ENCODE data around the gene NUS1.
"Not testable (repeated sequence)": the region's sequence is repeated elsewhere in the genome, so short reads cannot be mapped to it uniquely, and the experiment has no call there.

The NUS1 gene

DNA sequence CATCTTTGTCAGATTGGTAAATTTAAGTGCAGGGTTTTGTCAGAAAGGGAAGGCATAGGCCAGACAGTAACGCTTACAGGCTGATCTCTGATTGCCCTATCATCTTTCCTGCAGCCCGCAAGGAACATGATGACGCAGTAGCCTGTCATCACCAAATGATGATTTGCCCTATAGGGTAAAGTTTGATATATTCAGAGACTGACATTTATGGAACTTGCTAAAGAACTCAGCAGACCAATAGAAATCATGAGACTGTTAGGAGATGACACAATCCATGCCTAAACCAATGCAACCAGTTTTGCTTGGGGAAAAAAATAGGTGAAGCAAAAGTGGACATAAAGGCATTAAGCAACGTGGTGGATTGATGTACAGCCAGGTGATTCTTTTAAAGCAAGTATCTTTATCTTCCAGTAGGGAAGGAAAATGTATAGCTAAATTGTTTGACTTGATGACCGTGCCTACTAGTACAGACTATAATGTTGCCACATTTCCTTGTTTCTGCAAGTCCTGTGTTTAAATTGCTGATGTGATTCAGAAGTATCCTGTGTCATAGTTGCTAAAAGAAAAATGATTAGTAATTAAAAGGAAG lies 2.4 kb downstream of the NUS1 start:
- no peak overlapping the region; the same call in 1 of the 2 replicates for H3K4me3 ChIP-seq (ENCODE audit: low read depth, low read length)
- TF ChIP-seq, protein P1, sequence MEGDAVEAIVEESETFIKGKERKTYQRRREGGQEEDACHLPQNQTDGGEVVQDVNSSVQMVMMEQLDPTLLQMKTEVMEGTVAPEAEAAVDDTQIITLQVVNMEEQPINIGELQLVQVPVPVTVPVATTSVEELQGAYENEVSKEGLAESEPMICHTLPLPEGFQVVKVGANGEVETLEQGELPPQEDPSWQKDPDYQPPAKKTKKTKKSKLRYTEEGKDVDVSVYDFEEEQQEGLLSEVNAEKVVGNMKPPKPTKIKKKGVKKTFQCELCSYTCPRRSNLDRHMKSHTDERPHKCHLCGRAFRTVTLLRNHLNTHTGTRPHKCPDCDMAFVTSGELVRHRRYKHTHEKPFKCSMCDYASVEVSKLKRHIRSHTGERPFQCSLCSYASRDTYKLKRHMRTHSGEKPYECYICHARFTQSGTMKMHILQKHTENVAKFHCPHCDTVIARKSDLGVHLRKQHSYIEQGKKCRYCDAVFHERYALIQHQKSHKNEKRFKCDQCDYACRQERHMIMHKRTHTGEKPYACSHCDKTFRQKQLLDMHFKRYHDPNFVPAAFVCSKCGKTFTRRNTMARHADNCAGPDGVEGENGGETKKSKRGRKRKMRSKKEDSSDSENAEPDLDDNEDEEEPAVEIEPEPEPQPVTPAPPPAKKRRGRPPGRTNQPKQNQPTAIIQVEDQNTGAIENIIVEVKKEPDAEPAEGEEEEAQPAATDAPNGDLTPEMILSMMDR (IDR thresholded peaks at IDR 0.05; ENCODE audit: insufficient read depth, low read length, missing control alignments), result no peak
- CTCF ChIA-PET, result interaction anchor here (1.7 kb wide), 1 partner anchor 12 kb away, joined by 6 read pairs; no protein-coding TSS in a partner anchor
- DNase-seq (ENCODE audit: low read depth, low spot score), result no peak
- POLR2A ChIA-PET, result no interaction called here

GRCh38 chr6:117681162-117681741 lies 6.0 kb downstream of the NUS1 start:
- no peak overlapping the region for H3K4me3 ChIP-seq (ENCODE audit: low read depth, low read length)
- ChIA-PET CTCF (no interaction called here), POLR2A (no interaction called here)
- no peak for DNase-seq (ENCODE audit: low read depth, low spot score)
- TF ChIP-seq, protein P1 (IDR thresholded peaks at IDR 0.05; ENCODE audit: insufficient read depth, low read length, missing control alignments), result no peak

- no peak overlapping the region for H3K4me3 ChIP-seq (ENCODE audit: low read depth, low read length)
- ChIA-PET POLR2A (no interaction called here), CTCF (no interaction called here)
- DNase-seq (ENCODE audit: low read depth, low spot score), result no peak
- TF ChIP-seq, protein P1 (IDR thresholded peaks at IDR 0.05; ENCODE audit: insufficient read depth, low read length, missing control alignments), result no peak
These were observed 9.5 kb downstream of the NUS1 start for GRCh38 chr6:117684749-117685148.

- no peak for DNase-seq (ENCODE audit: low read depth, low spot score)
- CTCF ChIA-PET, result no interaction called here
- POLR2A ChIA-PET, result no interaction called here
- H3K4me3 ChIP-seq (ENCODE audit: low read depth, low read length), result no peak overlapping the region
- TF ChIP-seq, protein P1 (IDR thresholded peaks at IDR 0.05; ENCODE audit: insufficient read depth, low read length, missing control alignments), result no peak
These were observed 10.1 kb downstream of the NUS1 start for GRCh38 chr6:117685359-117685758.

- ChIA-PET CTCF (interaction anchor here (0.7 kb wide), 1 partner anchor 11 kb away, joined by 3 read pairs; no protein-coding TSS in a partner anchor), POLR2A (no interaction called here)
- TF ChIP-seq, protein P1 (IDR thresholded peaks at IDR 0.05; ENCODE audit: insufficient read depth, low read length, missing control alignments), result no peak
- no peak for DNase-seq (ENCODE audit: low read depth, low spot score)
- H3K4me3 ChIP-seq (ENCODE audit: low read depth, low read length), result no peak overlapping the region
These were observed 11.9 kb downstream of the NUS1 start for GRCh38 chr6:117687021-117687648.

DNA sequence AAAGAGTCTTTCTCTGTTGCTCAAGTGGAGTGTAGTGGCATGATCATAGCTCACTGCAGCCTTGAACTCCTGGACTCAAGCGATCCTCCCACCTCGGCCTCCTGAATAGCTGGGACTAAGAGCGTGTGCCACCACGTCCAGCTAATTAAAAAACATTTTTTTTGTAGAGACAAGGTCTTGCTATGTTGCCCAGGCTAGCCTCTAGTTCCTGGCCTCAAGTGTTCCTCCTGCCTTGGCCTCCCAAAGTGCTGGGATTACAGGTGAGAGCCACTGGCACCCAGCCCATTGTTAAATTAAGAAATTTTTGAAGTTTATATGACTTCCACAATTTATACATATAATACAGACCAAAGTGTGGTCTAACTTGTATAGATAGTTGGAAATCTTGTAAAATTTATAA lies 14.3 kb downstream of the NUS1 start:
- POLR2A ChIA-PET; DNase-seq (ENCODE audit: low read depth, low spot score); H3K4me3 ChIP-seq (ENCODE audit: low read depth, low read length): not testable (repeated sequence)
- CTCF ChIA-PET, result interaction anchor here (1.0 kb wide), 1 partner anchor 11 kb away, joined by 6 read pairs; no protein-coding TSS in a partner anchor
